Gastroesophageal sphincter (tissue), 3 donors: ENCODE data around the gene CSNK2A1.

Source experiments
- CTCF ChIP-seq, 4 experiments: fragments of 200-600 bp in 2 of 4; fragments of 450-650 bp in 2 of 4; sonication (generic) in 1 of 4; IDR thresholded peaks; one replicate each; pipeline ENCODE4 v1.5.1; 2017 to 2019; ENCODE audit warnings: antibody characterized with exemption in 4 of 4, mild to moderate bottlenecking in 2 of 4, moderate library complexity in 2 of 4
- POLR2A ChIP-seq, 2 donors: fragments of 450-650 bp; IDR thresholded peaks; one replicate each; pipeline ENCODE4 v1.6.1; 2017; ENCODE audit warnings: antibody characterized with exemption in 2 of 2, mild to moderate bottlenecking in 2 of 2, moderate library complexity in 1 of 2

DNA sequence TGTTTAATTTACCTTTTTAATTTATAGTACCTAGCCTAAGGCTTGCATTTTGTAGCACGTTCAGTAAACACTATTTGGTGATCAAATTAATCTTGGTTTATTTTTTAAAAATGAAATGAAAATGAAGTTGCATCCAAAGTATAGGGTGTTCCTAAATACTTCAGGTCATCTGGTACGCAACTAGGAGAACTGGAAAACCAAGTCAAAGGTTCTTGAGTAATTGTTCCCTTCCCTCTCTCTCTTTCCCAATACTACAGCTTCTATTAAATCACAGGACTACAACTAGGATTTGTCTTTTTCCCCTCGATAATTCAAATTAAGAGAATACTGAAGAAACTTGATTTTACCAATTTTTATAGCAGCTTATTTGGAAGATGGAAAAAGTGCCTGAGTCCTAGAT is 27.9 kb downstream of the CSNK2A1 start:
- TF ChIP-seq CTCF (IDR thresholded peaks at IDR 0.05) (no peak), POLR2A (IDR thresholded peaks at IDR 0.05) (no peak)
